Loucy (cell line): ENCODE results near the gene PPP2R5C.

Experiments
- H2AFZ ChIP-seq: fragments of 200-600 bp; sonication (generic); 2 replicates; pipeline ENCODE4 v1.6.0; 2016; ENCODE audit warnings: antibody characterized with exemption, mild to moderate bottlenecking, low read length, moderate library complexity
- H3F3A ChIP-seq: fragments of 200-600 bp; 2 replicates; pipeline ENCODE4 v1.6.0; 2016; ENCODE audit warnings: antibody characterized with exemption, low read depth, mild to moderate bottlenecking
- H3K27me3 ChIP-seq: fragments of 200-600 bp; sonication (generic); 2 replicates; pipeline ENCODE4 v1.6.1; 2014; ENCODE audit warnings: low read length, mild to moderate bottlenecking; ENCODE audit not compliant: insufficient read depth, poor library complexity, severe bottlenecking
- H3K36me3 ChIP-seq: fragments of 200-600 bp; sonication (generic); 2 replicates; pipeline ENCODE4 v1.6.1; 2016; ENCODE audit warnings: low read length; ENCODE audit not compliant: insufficient read depth
- H3K4me1 ChIP-seq: fragments of 200-600 bp; sonication (generic); 2 replicates; pipeline ENCODE4 v1.5.1; 2014; ENCODE audit warnings: low read length, mild to moderate bottlenecking; ENCODE audit not compliant: insufficient read depth, poor library complexity, severe bottlenecking
- H3K4me2 ChIP-seq: fragments of 200-600 bp; sonication (generic); 2 replicates; pipeline ENCODE4 v1.6.0; 2014; ENCODE audit warnings: antibody characterized with exemption, low read length, low read depth, mild to moderate bottlenecking; ENCODE audit not compliant: poor library complexity, severe bottlenecking
- H3K4me3 ChIP-seq: fragments of 200-600 bp; sonication (generic); 2 replicates; pipeline ENCODE4 v1.5.1; 2014; ENCODE audit warnings: low read length, mild to moderate bottlenecking, mixed read lengths; ENCODE audit not compliant: poor library complexity, severe bottlenecking
- H3K79me2 ChIP-seq: fragments of 200-600 bp; sonication (generic); 2 replicates; pipeline ENCODE4 v1.6.1; 2014; ENCODE audit warnings: low read length; ENCODE audit not compliant: insufficient read depth
- H3K9ac ChIP-seq: fragments of 200-600 bp; sonication (generic); 2 replicates; pipeline ENCODE4 v1.6.0; 2014; ENCODE audit warnings: mild to moderate bottlenecking, low read depth, low read length, moderate library complexity; ENCODE audit not compliant: poor library complexity, severe bottlenecking
- H3K9me2 ChIP-seq: fragments of 200-600 bp; sonication (generic); replicated peaks from 2 replicates; pipeline ENCODE4 v1.6.1; 2016; ENCODE audit warnings: low read depth, low read length, mixed read lengths
- H3K9me3 ChIP-seq: fragments of 200-600 bp; sonication (generic); 2 replicates; pipeline ENCODE4 v1.6.1; 2014; ENCODE audit warnings: mild to moderate bottlenecking, antibody characterized with exemption, low read length, low read depth; ENCODE audit not compliant: insufficient read depth
- H4K20me1 ChIP-seq: fragments of 200-600 bp; sonication (generic); 2 replicates; pipeline ENCODE4 v1.6.0; 2014; ENCODE audit warnings: antibody characterized with exemption, low read length, mild to moderate bottlenecking; ENCODE audit not compliant: insufficient read depth, poor library complexity, severe bottlenecking
- CTCF ChIP-seq: fragments of 200-600 bp; sonication (generic); conservative IDR thresholded peaks from 2 replicates; pipeline ENCODE4 v1.5.1; 2014; ENCODE audit warnings: mild to moderate bottlenecking, antibody characterized with exemption, low read length
- EZH2phosphoT487 ChIP-seq: fragments of 200-600 bp; IDR thresholded peaks from 2 replicates; pipeline ENCODE4 v1.6.1; 2018; ENCODE audit warnings: antibody characterized with exemption, mild to moderate bottlenecking, moderate library complexity, borderline replicate concordance

The PPP2R5C gene

GRCh38 chr14:101767618-101768362 lies 6.3 kb downstream of the PPP2R5C start:
- Histone ChIP-seq H3K9me3 (no peaks in the 10 kb centered on the region), H3K79me2 (no peaks in the 10 kb centered on the region), H3K4me3 (no peak overlapping the region), H4K20me1 (no peaks in the 10 kb centered on the region), H3K36me3 (no peaks in the 10 kb centered on the region), H3K4me1 (no peaks in the 10 kb centered on the region), H3K27me3 (peaks cover 12% of the 10 kb centered on the region), H2AFZ (no peak overlapping the region), H3K9me2 (no peaks in the 10 kb centered on the region), H3K4me2 (no peak overlapping the region), H3K9ac (no peak overlapping the region), H3F3A (no peaks in the 10 kb centered on the region)
- TF ChIP-seq CTCF = no peak

- Histone ChIP-seq H4K20me1 (no peaks in the 10 kb centered on the region), H3K4me3 (no peak overlapping the region), H3K9me3 (no peaks in the 10 kb centered on the region), H3K9me2 (no peaks in the 10 kb centered on the region), H3K4me2 (no peak overlapping the region), H3K27me3 (peaks cover 11% of the 10 kb centered on the region), H2AFZ (no peak overlapping the region), H3K36me3 (no peaks in the 10 kb centered on the region), H3K9ac (no peak overlapping the region), H3F3A (no peaks in the 10 kb centered on the region), H3K79me2 (no peaks in the 10 kb centered on the region), H3K4me1 (peaks cover 13% of the 10 kb centered on the region)
- TF ChIP-seq EZH2phosphoT487 (no peak), CTCF (no peak)
Measured at GRCh38 chr14:101770183-101770582, 8.7 kb downstream of the PPP2R5C start.

- Histone ChIP-seq H3K36me3 (no peaks in the 10 kb centered on the region), H3K4me2 (no peak overlapping the region), H3K4me3 (no peak overlapping the region), H3F3A (no peaks in the 10 kb centered on the region), H3K79me2 (no peaks in the 10 kb centered on the region), H3K27me3 (no peaks in the 10 kb centered on the region), H3K9me2 (no peaks in the 10 kb centered on the region), H2AFZ (no peak overlapping the region), H3K9me3 (no peaks in the 10 kb centered on the region), H3K4me1 (peaks cover 23% of the 10 kb centered on the region), H3K9ac (no peak overlapping the region), H4K20me1 (no peaks in the 10 kb centered on the region)
- TF ChIP-seq EZH2phosphoT487 (no peak), CTCF (no peak)
Measured at GRCh38 chr14:101772770-101773169, 11.3 kb downstream of the PPP2R5C start.
